MM.1S (cell line): ENCODE data around the gene DGCR8.

Experiments used
- CTCF ChIP-seq: fragments of 300-600 bp; sonication (generic); IDR thresholded peaks from 2 replicates; pipeline ENCODE4 v1.5.1; 2016; ENCODE audit warnings: antibody characterized with exemption, low read length, mixed read lengths
- EZH2 ChIP-seq: fragments of 300-600 bp; sonication (generic); optimal IDR thresholded peaks from 2 replicates; pipeline ENCODE3; 2017; ENCODE audit warnings: low read depth, mild to moderate bottlenecking, antibody characterized with exemption, low read length, mixed read lengths
- EZH2phosphoT487 ChIP-seq: fragments of 300-600 bp; sonication (generic); IDR thresholded peaks from 2 replicates; pipeline ENCODE4 v1.6.1; 2018; ENCODE audit warnings: antibody characterized with exemption, low read length

- TF ChIP-seq CTCF (no peak), EZH2phosphoT487 (no peak), EZH2 (no peak)
Measured at GRCh38 chr22:20112623-20113511, 32.8 kb downstream of the DGCR8 start.
